HCT116 (cell line): ENCODE measurements around the gene MACF1. TPM values are rescaled to one million over a fixed set of nuclear protein-coding genes. Genes with fewer than 3 reads are reported as not detected.
"Not testable (repeated sequence)": the region's sequence is repeated elsewhere in the genome, so short reads cannot be mapped to it uniquely, and the experiment has no call there.

Experiments used
- ATAC-seq: fragments of 200-7000 bp; cut with Tn5 transposase; 2 replicates; pipeline ENCODE4 v1.9.1; 2020; ENCODE audit warnings: mild to moderate bottlenecking, moderate library complexity
- BruUV-seq: library from RNA; stranded (reverse); fragments of 400-500 nt; replicated peaks from 2 replicates; lab custom pipeline; 2021; lab: Mats Ljungman, UMichigan
- CTCF ChIA-PET: fragments of 300-600 bp; sonication (Branson Sonifier 250); formaldehyde crosslinking; loops from one replicate; lab custom pipeline; 2021; ENCODE audit warnings: antibody characterized with exemption; lab: Charles Lee
- POLR2A ChIA-PET: fragments of 300-600, 350-600 bp; sonication (Branson Sonifier 250); formaldehyde crosslinking; loops from one replicate; lab custom pipeline; 2021; ENCODE audit warnings: antibody characterized with exemption; lab: Charles Lee
- RAD21 ChIA-PET, 2 experiments: fragments of 300-600 bp; sonication (Branson Sonifier 250); formaldehyde crosslinking; loops; one replicate each; lab custom pipeline; 2023; ENCODE audit warnings: low total read pairs in 2 of 2; ENCODE audit not compliant: uncharacterized antibody in 2 of 2, unreplicated experiment in 2 of 2, low non-redundant PET in 1 of 2; lab: Charles Lee
- DNase-seq: peaks from one replicate; pipeline ENCODE4 v3.0.0-alpha.2; 2010; ENCODE audit warnings: low read depth, low spot score
- H2AFZ ChIP-seq: fragments of 200-600 bp; shearing (Covaris generic), sonication (generic); 2 replicates; pipeline ENCODE4 v1.6.1; 2017; ENCODE audit warnings: low read depth, mixed run types, mixed read lengths, antibody characterized with exemption, low read length; ENCODE audit not compliant: poor library complexity, severe bottlenecking
- H3K27ac ChIP-seq: 2 replicates; pipeline ENCODE4 v1.5.1; 2012; ENCODE audit warnings: low read depth, low read length
- H3K27me3 ChIP-seq: fragments of 200-600 bp; sonication (generic); 2 replicates; pipeline ENCODE4 v1.6.1; 2016; ENCODE audit warnings: mixed run types, low read length, mixed read lengths; ENCODE audit not compliant: insufficient read depth
- H3K36me3 ChIP-seq, 2 experiments: fragments of 200-500 bp in 1 of 2; fragments of 200-600 bp in 1 of 2; sonication (Bioruptor generic) in 1 of 2; sonication (generic) in 1 of 2; 2 replicates each; pipeline versions ENCODE4 v1.5.1 to v1.6.1; 2014 to 2016; ENCODE audit warnings: low read length in 2 of 2, inconsistent platforms in 1 of 2, mixed read lengths in 1 of 2, mixed run types in 1 of 2; ENCODE audit not compliant: insufficient read depth in 2 of 2, control insufficient read depth in 1 of 2
- H3K4me1 ChIP-seq, 2 experiments: fragments of 200-600 bp in 1 of 2; sonication (generic) in 1 of 2; 2 replicates each; pipeline versions ENCODE4 v1.5.1 to v1.6.1; 2012 to 2017; ENCODE audit warnings: low read length in 2 of 2, inconsistent platforms in 1 of 2, mild to moderate bottlenecking in 1 of 2, mixed read lengths in 1 of 2, mixed run types in 1 of 2, moderate library complexity in 1 of 2; ENCODE audit not compliant: insufficient read depth in 2 of 2, control insufficient read depth in 1 of 2
- H3K4me2 ChIP-seq: fragments of 200-600 bp; sonication (generic); 2 replicates; pipeline ENCODE4 v1.6.1; 2017; ENCODE audit warnings: mixed run types, low read length, mixed read lengths
- H3K4me3 ChIP-seq, 2 experiments: fragments of 200-600 bp in 1 of 2; sonication (generic) in 1 of 2; replicated peaks in 1 of 2; 2 replicates each; pipeline ENCODE4 v1.5.1; 2011 to 2016; ENCODE audit warnings: low read length in 2 of 2, control low read depth in 1 of 2, low read depth in 1 of 2, mild to moderate bottlenecking in 1 of 2, mixed read lengths in 1 of 2, mixed run types in 1 of 2
- H3K79me2 ChIP-seq: fragments of 200-600 bp; sonication (generic); 2 replicates; pipeline ENCODE4 v1.6.1; 2017; ENCODE audit warnings: mild to moderate bottlenecking, mixed run types, low read length, moderate library complexity, mixed read lengths; ENCODE audit not compliant: insufficient read depth
- H3K9ac ChIP-seq: fragments of 200-600 bp; sonication (generic); 2 replicates; pipeline ENCODE4 v1.6.1; 2016; ENCODE audit warnings: low read length, mixed read lengths
- H3K9me2 ChIP-seq: fragments of 200-600 bp; sonication (generic), shearing (Covaris generic); 2 replicates; pipeline ENCODE4 v1.6.1; 2017; ENCODE audit warnings: mixed run types, mild to moderate bottlenecking, moderate library complexity; ENCODE audit not compliant: insufficient read depth
- H3K9me3 ChIP-seq, 2 experiments: fragments of 200-500 bp in 1 of 2; fragments of 200-600 bp in 1 of 2; sonication (Bioruptor generic) in 1 of 2; sonication (generic) in 1 of 2; 2 replicates each; pipeline ENCODE4 v1.6.1; 2014 to 2017; ENCODE audit warnings: low read length in 2 of 2, mixed read lengths in 2 of 2, inconsistent platforms in 1 of 2, low read depth in 1 of 2, mild to moderate bottlenecking in 1 of 2, mixed run types in 1 of 2, moderate library complexity in 1 of 2; ENCODE audit not compliant: control insufficient read depth in 1 of 2, insufficient read depth in 1 of 2
- H4K20me1 ChIP-seq: fragments of 200-600 bp; sonication (generic), shearing (Covaris generic); 2 replicates; pipeline ENCODE4 v1.6.1; 2017; ENCODE audit warnings: mixed run types, mild to moderate bottlenecking, moderate library complexity; ENCODE audit not compliant: insufficient read depth
- ATF3 ChIP-seq: IDR thresholded peaks from 2 replicates; pipeline ENCODE4 v1.6.1; 2012
- FOSL1 ChIP-seq: IDR thresholded peaks from 2 replicates; pipeline ENCODE4 v1.6.1; 2012; ENCODE audit warnings: low read depth
- MAX ChIP-seq: IDR thresholded peaks from 2 replicates; pipeline ENCODE4 v1.6.1; 2012
- POLR2A ChIP-seq: IDR thresholded peaks from 2 replicates; pipeline ENCODE4 v1.7.0; 2011; ENCODE audit warnings: borderline replicate concordance; ENCODE audit not compliant: insufficient read depth, insufficient read length; ENCODE audit errors: extremely low read depth
- REST ChIP-seq: IDR thresholded peaks from 2 replicates; pipeline ENCODE4 v1.6.1; 2012; ENCODE audit warnings: low read depth
- SP1 ChIP-seq: IDR thresholded peaks from 2 replicates; pipeline ENCODE4 v1.6.1; 2012; ENCODE audit warnings: low read depth
- TCF7L2 ChIP-seq: IDR thresholded peaks from 2 replicates; pipeline ENCODE4 v1.7.0; 2011; ENCODE audit warnings: borderline replicate concordance, inconsistent platforms; ENCODE audit not compliant: insufficient read depth, insufficient read length; ENCODE audit errors: extremely low read depth
- ZFX ChIP-seq: fragments of 450-650 bp; IDR thresholded peaks from 2 replicates; pipeline ENCODE4 v1.6.1; 2017
- intact Hi-C: fragments of 100-400 bp; cut with micrococcal nuclease; formaldehyde crosslinking; loops from 2 replicates; pipeline ENCODE4 v1.10.0; 2022
- total RNA-seq: library from RNA; stranded (reverse); gene quantifications from one replicate; pipeline ENCODE4 v1.2.1, GENCODE V29; 2021; ENCODE audit not compliant: unreplicated experiment

MACF1 gene
- total RNA-seq, 1 experiment from 2014 or later = 146 TPM

GRCh38 chr1:39160703-39161102 lies 43.8 kb upstream of the MACF1 start:
- no peak overlapping the region for H3K4me3 ChIP-seq
- no TSS peak for BruUV-seq
- TF ChIP-seq TCF7L2 (no peak), ZFX (no peak)
- intact Hi-C loops = no loop called here
- H3K9me2 ChIP-seq = no peaks in the 10 kb centered on the region
- H2AFZ ChIP-seq = no peak overlapping the region
- peaks cover 18 to 19% of the 10 kb centered on the region in 2 experiments for H3K4me1 ChIP-seq
- DNase-seq (no peak), ATAC-seq (no peak)
- H3K27me3 ChIP-seq = no peaks in the 10 kb centered on the region
- no peak overlapping the region for H3K4me2 ChIP-seq
- no peak overlapping the region for H3K27ac ChIP-seq
- RAD21 ChIA-PET = interaction anchor here in 1 of 2 experiments (1.0 kb wide), 1 partner anchor 31 kb away, joined by 3 read pairs; no protein-coding TSS in a partner anchor
- H3K9ac ChIP-seq = no peak overlapping the region
- CTCF ChIA-PET = interaction anchor here (1.0 kb wide), 1 partner anchor 32 kb away, joined by 4 read pairs; no protein-coding TSS in a partner anchor
- H3K79me2 ChIP-seq = peaks cover 12% of the 10 kb centered on the region
- no peaks in the 10 kb centered on the region for H3K36me3 ChIP-seq
- H4K20me1 ChIP-seq = no peaks in the 10 kb centered on the region
- POLR2A ChIA-PET = no interaction called here
- H3K9me3 ChIP-seq = no peaks in the 10 kb centered on the region

GRCh38 chr1:39161811-39162210 lies 42.7 kb upstream of the MACF1 start:
- H4K20me1 ChIP-seq, H3K27ac ChIP-seq, H3K9ac ChIP-seq, DNase-seq, H3K79me2 ChIP-seq, ATAC-seq, H3K4me3 ChIP-seq, H3K27me3 ChIP-seq, CTCF ChIA-PET, RAD21 ChIA-PET, H3K4me2 ChIP-seq, H3K9me3 ChIP-seq, BruUV-seq, intact Hi-C loops, H3K36me3 ChIP-seq, POLR2A ChIA-PET, H2AFZ ChIP-seq, H3K9me2 ChIP-seq: not testable (repeated sequence)
- H3K4me1 ChIP-seq = peaks cover 18 to 19% of the 10 kb centered on the region in 2 experiments

GRCh38 chr1:39163469-39163868 lies 41.0 kb upstream of the MACF1 start:
- Histone ChIP-seq H3K9me3 (no peaks in the 10 kb centered on the region), H4K20me1 (no peaks in the 10 kb centered on the region), H3K4me1 (peaks cover 15 to 19% of the 10 kb centered on the region in 2 experiments), H3K27me3 (no peaks in the 10 kb centered on the region), H3K79me2 (peaks cover 9% of the 10 kb centered on the region), H3K9ac (no peak overlapping the region), H3K4me3 (no peak overlapping the region), H3K27ac (no peak overlapping the region), H3K9me2 (no peaks in the 10 kb centered on the region), H3K4me2 (no peak overlapping the region), H2AFZ (no peak overlapping the region), H3K36me3 (no peaks in the 10 kb centered on the region)
- DNase-seq = no peak
- ATAC-seq = no peak
- CTCF ChIA-PET = interaction anchor here (1.9 kb wide), 1 partner anchor 31 kb away, joined by 4 read pairs; no protein-coding TSS in a partner anchor
- RAD21 ChIA-PET = no interaction called here
- intact Hi-C loops = no loop called here
- POLR2A ChIA-PET = no interaction called here
- no TSS peak for BruUV-seq
- no peak for TF ChIP-seq FOSL1
- no peak for TF ChIP-seq ATF3
- TF ChIP-seq ZFX = no peak
- TF ChIP-seq TCF7L2 = no peak
- TF ChIP-seq REST = no peak
- no peak for TF ChIP-seq MAX
- no peak for TF ChIP-seq SP1
- TF ChIP-seq POLR2A = no peak
